Measurements from ENCODE around the gene VPS16. TPM values are rescaled to one million over a fixed set of nuclear protein-coding genes. Genes with fewer than 3 reads are reported as not detected.
A peak's percentile ranks its signal among the peaks of the same experiment; 100 is the strongest.

The VPS16 gene
- 10 to 100 TPM; 29.3 to 94.6 (median 51.6) TPM for polyA plus RNA-seq
- long read RNA-seq, donor 1, transcript VPS16-202 (24 exons, 2,750 nt): major isoform, 7 of 10 reads
- long read RNA-seq, donor 1, partial matches to known transcripts: 0 of 10 reads
- long read RNA-seq, donor 1, other reads (novel, unspliced or antisense): 0 of 10 reads
- long read RNA-seq, donor 2, partial matches to known transcripts: 0 of 3 reads
- long read RNA-seq, donor 2, other reads (novel, unspliced or antisense): 0 of 3 reads
- long read RNA-seq, donor 3, partial matches to known transcripts: 0 of 2 reads
- long read RNA-seq, donor 3, other reads (novel, unspliced or antisense): 0 of 2 reads
- long read RNA-seq, donor 4: 0 reads
- long read RNA-seq, donor 5, partial matches to known transcripts: 0 of 4 reads
- long read RNA-seq, donor 5, other reads (novel, unspliced or antisense): 0 of 4 reads
- long read RNA-seq, donor 6, transcript VPS16-202 (24 exons, 2,750 nt): major isoform, 5 of 5 reads
- long read RNA-seq, donor 6, partial matches to known transcripts: 0 of 5 reads
- long read RNA-seq, donor 6, other reads (novel, unspliced or antisense): 0 of 5 reads
- long read RNA-seq, donor 7, partial matches to known transcripts: 0 of 2 reads
- long read RNA-seq, donor 7, other reads (novel, unspliced or antisense): 0 of 2 reads
- long read RNA-seq, donor 8: 0 reads
- long read RNA-seq, donor 9, partial matches to known transcripts: 0 of 1 reads
- long read RNA-seq, donor 9, other reads (novel, unspliced or antisense): 0 of 1 reads
- long read RNA-seq, donor 10, partial matches to known transcripts: 0 of 2 reads
- long read RNA-seq, donor 10, other reads (novel, unspliced or antisense): 0 of 2 reads

- no peaks in the 10 kb centered on the region for H3K27me3 ChIP-seq (ENCODE audit: control insufficient read depth in 3 of 3, insufficient read depth in 3 of 3, low read length in 3 of 3)
- 4 to 6% (median 5%) methylated on average over 72 to 98 of the region's 98 CpGs for WGBS, 3 donors
These were observed at the start of gene VPS16, which contains the start of gene PCED1A for GRCh38 chr20:2840138-2840966. VPS16 (plus strand) TSS chr20:2840745; CDS start chr20:2840775, 30 bp downstream. PCED1A (minus strand) TSS chr20:2840655; CDS start chr20:2839912, 743 bp downstream.

GRCh38 chr20:2793471-2793870 lies 47.1 kb upstream of the VPS16 start:
- Histone ChIP-seq H3K27me3 (ENCODE audit: control insufficient read depth in 3 of 3, insufficient read depth in 3 of 3, low read length in 3 of 3) (peaks cover 0 to 10% (median 0%) of the 10 kb centered on the region in 3 donors), H3K9me3 (ENCODE audit: control insufficient read depth in 2 of 2, insufficient read depth in 1 of 2, low read depth in 1 of 2, low read length in 1 of 2) (no peaks in the 10 kb centered on the region), H3K4me1 (ENCODE audit: control insufficient read depth in 3 of 3, insufficient read depth in 2 of 3, low read depth in 1 of 3, low read length in 2 of 3) (no peaks in the 10 kb centered on the region), H3K27ac (ENCODE audit: low read depth in 1 of 3, low read length in 2 of 3) (no peak overlapping the region), H3K36me3 (ENCODE audit: control insufficient read depth in 3 of 3, insufficient read depth in 2 of 3, low read depth in 1 of 3, low read length in 3 of 3) (peaks cover 0 to 7% (median 0%) of the 10 kb centered on the region in 3 donors), H3K4me3 (ENCODE audit: low read depth in 1 of 3, low read length in 3 of 3) (no peak overlapping the region)
- FAIRE-seq (no peak), DNase-seq (no peak)
- 75 to 91% (median 88%) methylated on average over 6 of the region's 6 CpGs for WGBS, 3 donors

More at GRCh38 chr20:2840138-2840966, at the start of gene VPS16, which contains the start of gene PCED1A:
- Histone ChIP-seq H3K9me3 (ENCODE audit: control insufficient read depth in 2 of 2, insufficient read depth in 1 of 2, low read depth in 1 of 2, low read length in 1 of 2) (no peaks in the 10 kb centered on the region), H3K4me3 (ENCODE audit: low read depth in 1 of 3, low read length in 3 of 3) (peak within 1 kb of the TSS; percentile 81 to 90 (median 89)), H3K4me1 (ENCODE audit: control insufficient read depth in 3 of 3, insufficient read depth in 2 of 3, low read depth in 1 of 3, low read length in 2 of 3) (peaks cover 0 to 12% (median 7%) of the 10 kb centered on the region in 3 donors), H3K36me3 (ENCODE audit: control insufficient read depth in 3 of 3, insufficient read depth in 2 of 3, low read depth in 1 of 3, low read length in 3 of 3) (peaks cover 0 to 22% (median 0%) of the 10 kb centered on the region in 3 donors), H3K27ac (ENCODE audit: low read depth in 1 of 3, low read length in 2 of 3) (peak within 1 kb of the TSS; percentile 80 to 96 (median 91))
- FAIRE-seq: no peak
- peak; percentile 80 to 96 for DNase-seq

- 82 to 86% (median 84%) methylated on average over 23 of the region's 23 CpGs for WGBS, 3 donors
- Histone ChIP-seq H3K36me3 (ENCODE audit: control insufficient read depth in 3 of 3, insufficient read depth in 2 of 3, low read depth in 1 of 3, low read length in 3 of 3) (peaks cover 0 to 7% (median 0%) of the 10 kb centered on the region in 3 donors), H3K9me3 (ENCODE audit: control insufficient read depth in 2 of 2, insufficient read depth in 1 of 2, low read depth in 1 of 2, low read length in 1 of 2) (no peaks in the 10 kb centered on the region), H3K4me3 (ENCODE audit: low read depth in 1 of 3, low read length in 3 of 3) (no peak overlapping the region), H3K27ac (ENCODE audit: low read depth in 1 of 3, low read length in 2 of 3) (no peak overlapping the region), H3K27me3 (ENCODE audit: control insufficient read depth in 3 of 3, insufficient read depth in 3 of 3, low read length in 3 of 3) (peaks cover 2 to 16% (median 3%) of the 10 kb centered on the region in 3 donors), H3K4me1 (ENCODE audit: control insufficient read depth in 3 of 3, insufficient read depth in 2 of 3, low read depth in 1 of 3, low read length in 2 of 3) (no peaks in the 10 kb centered on the region)
- FAIRE-seq: no peak
- no peak for DNase-seq
These were observed 46.3 kb upstream of the VPS16 start for GRCh38 chr20:2794202-2794748.

- 73 to 84% (median 74%) methylated on average over 11 of the region's 11 CpGs for WGBS, 3 donors
- no peak for DNase-seq
- Histone ChIP-seq H3K27ac (ENCODE audit: low read depth in 1 of 3, low read length in 2 of 3) (no peak overlapping the region), H3K4me3 (ENCODE audit: low read depth in 1 of 3, low read length in 3 of 3) (no peak overlapping the region), H3K27me3 (ENCODE audit: control insufficient read depth in 3 of 3, insufficient read depth in 3 of 3, low read length in 3 of 3) (peaks cover 4 to 22% (median 6%) of the 10 kb centered on the region in 3 donors), H3K9me3 (ENCODE audit: control insufficient read depth in 2 of 2, insufficient read depth in 1 of 2, low read depth in 1 of 2, low read length in 1 of 2) (no peaks in the 10 kb centered on the region), H3K4me1 (ENCODE audit: control insufficient read depth in 3 of 3, insufficient read depth in 2 of 3, low read depth in 1 of 3, low read length in 2 of 3) (peaks cover 0 to 1% (median 0%) of the 10 kb centered on the region in 3 donors), H3K36me3 (ENCODE audit: control insufficient read depth in 3 of 3, insufficient read depth in 2 of 3, low read depth in 1 of 3, low read length in 3 of 3) (peaks cover 0 to 7% (median 0%) of the 10 kb centered on the region in 3 donors)
- no peak for FAIRE-seq
These were observed 45.6 kb upstream of the VPS16 start for GRCh38 chr20:2794866-2795447.

GRCh38 chr20:2795451-2795850 lies 45.1 kb upstream of the VPS16 start:
- Histone ChIP-seq H3K9me3 (ENCODE audit: control insufficient read depth in 2 of 2, insufficient read depth in 1 of 2, low read depth in 1 of 2, low read length in 1 of 2) (no peaks in the 10 kb centered on the region), H3K4me3 (ENCODE audit: low read depth in 1 of 3, low read length in 3 of 3) (no peak overlapping the region), H3K27me3 (ENCODE audit: control insufficient read depth in 3 of 3, insufficient read depth in 3 of 3, low read length in 3 of 3) (peaks cover 8 to 25% (median 9%) of the 10 kb centered on the region in 3 donors), H3K27ac (ENCODE audit: low read depth in 1 of 3, low read length in 2 of 3) (no peak overlapping the region), H3K36me3 (ENCODE audit: control insufficient read depth in 3 of 3, insufficient read depth in 2 of 3, low read depth in 1 of 3, low read length in 3 of 3) (peaks cover 0 to 7% (median 0%) of the 10 kb centered on the region in 3 donors), H3K4me1 (ENCODE audit: control insufficient read depth in 3 of 3, insufficient read depth in 2 of 3, low read depth in 1 of 3, low read length in 2 of 3) (peaks cover 0 to 2% (median 0%) of the 10 kb centered on the region in 3 donors)
- DNase-seq (no peak), FAIRE-seq (no peak)
- 71 to 82% (median 71%) methylated on average over 24 of the region's 24 CpGs for WGBS, 3 donors

- Histone ChIP-seq H3K9me3 (ENCODE audit: control insufficient read depth in 2 of 2, insufficient read depth in 1 of 2, low read depth in 1 of 2, low read length in 1 of 2) (no peaks in the 10 kb centered on the region), H3K4me3 (ENCODE audit: low read depth in 1 of 3, low read length in 3 of 3) (no peak overlapping the region), H3K36me3 (ENCODE audit: control insufficient read depth in 3 of 3, insufficient read depth in 2 of 3, low read depth in 1 of 3, low read length in 3 of 3) (peaks cover 0 to 7% (median 0%) of the 10 kb centered on the region in 3 donors), H3K27ac (ENCODE audit: low read depth in 1 of 3, low read length in 2 of 3) (no peak overlapping the region), H3K27me3 (ENCODE audit: control insufficient read depth in 3 of 3, insufficient read depth in 3 of 3, low read length in 3 of 3) (peaks cover 14 to 31% (median 14%) of the 10 kb centered on the region in 3 donors), H3K4me1 (ENCODE audit: control insufficient read depth in 3 of 3, insufficient read depth in 2 of 3, low read depth in 1 of 3, low read length in 2 of 3) (peaks cover 0 to 2% (median 0%) of the 10 kb centered on the region in 3 donors)
- DNase-seq (no peak), FAIRE-seq (no peak)
- WGBS, 3 donors: 87 to 91% (median 90%) methylated on average over 20 of the region's 20 CpGs
These were observed 44.4 kb upstream of the VPS16 start for GRCh38 chr20:2796011-2796660.
